ENCODE results near the gene RBFOX2.

The RBFOX2 gene

GRCh38 chr22:35986088-35986487 lies 42.5 kb downstream of the RBFOX2 start:
- TF ChIP-seq CTCF (IDR thresholded peaks at IDR 0.05; ENCODE audit: control extremely low read depth, extremely low read depth, low read depth, missing control alignments) = no peak
- no peak for DNase-seq (ENCODE audit: extremely low spot score)
- ChIA-PET POLR2A (no interaction called here), CTCF (no interaction called here)

GRCh38 chr22:35985371-35985770 lies 43.3 kb downstream of the RBFOX2 start:
- DNase-seq (ENCODE audit: extremely low spot score) = no peak
- ChIA-PET CTCF (no interaction called here), POLR2A (no interaction called here)
- TF ChIP-seq CTCF (IDR thresholded peaks at IDR 0.05; ENCODE audit: control extremely low read depth, extremely low read depth, low read depth, missing control alignments) = no peak

- no peak for TF ChIP-seq CTCF (IDR thresholded peaks at IDR 0.05; ENCODE audit: control extremely low read depth, extremely low read depth, low read depth, missing control alignments)
- POLR2A ChIA-PET = no interaction called here
- DNase-seq (ENCODE audit: extremely low spot score) = no peak
- CTCF ChIA-PET = interaction anchor here (1.5 to 1.6 kb wide), 2 partner anchors 8 to 11 kb away, joined by 4 to 6 read pairs; no protein-coding TSS in a partner anchor
Observed at GRCh38 chr22:35984183-35985175, 44.1 kb downstream of the RBFOX2 start.

GRCh38 chr22:35981900-35982299 lies 46.7 kb downstream of the RBFOX2 start:
- ChIA-PET POLR2A (no interaction called here), CTCF (no interaction called here)
- DNase-seq (ENCODE audit: extremely low spot score) = no peak

GRCh38 chr22:35978889-35979288 lies 49.7 kb downstream of the RBFOX2 start:
- no peak for TF ChIP-seq CTCF (IDR thresholded peaks at IDR 0.05; ENCODE audit: control extremely low read depth, extremely low read depth, low read depth, missing control alignments)
- no peak for DNase-seq (ENCODE audit: extremely low spot score)
- ChIA-PET CTCF (interaction anchor here (1.2 kb wide), 1 partner anchor 17 kb away, joined by 3 read pairs; no protein-coding TSS in a partner anchor), POLR2A (no interaction called here)

More at GRCh38 chr22:35981900-35982299, 46.7 kb downstream of the RBFOX2 start:
- no peak for TF ChIP-seq CTCF (IDR thresholded peaks at IDR 0.05; ENCODE audit: control extremely low read depth, extremely low read depth, low read depth, missing control alignments)

- ChIA-PET POLR2A (no interaction called here), CTCF (interaction anchor here (1.2 kb wide), 1 partner anchor 18 kb away, joined by 3 read pairs; no protein-coding TSS in a partner anchor)
- no peak for TF ChIP-seq CTCF (IDR thresholded peaks at IDR 0.05; ENCODE audit: control extremely low read depth, extremely low read depth, low read depth, missing control alignments)
- DNase-seq (ENCODE audit: extremely low spot score) = no peak
Observed at GRCh38 chr22:35978201-35978600, 50.4 kb downstream of the RBFOX2 start.
